ENCODE measurements around the gene ZNF837.
"Not testable (repeated sequence)": the region's sequence is repeated elsewhere in the genome, so short reads cannot be mapped to it uniquely, and the experiment has no call there.

Gene ZNF837

DNA sequence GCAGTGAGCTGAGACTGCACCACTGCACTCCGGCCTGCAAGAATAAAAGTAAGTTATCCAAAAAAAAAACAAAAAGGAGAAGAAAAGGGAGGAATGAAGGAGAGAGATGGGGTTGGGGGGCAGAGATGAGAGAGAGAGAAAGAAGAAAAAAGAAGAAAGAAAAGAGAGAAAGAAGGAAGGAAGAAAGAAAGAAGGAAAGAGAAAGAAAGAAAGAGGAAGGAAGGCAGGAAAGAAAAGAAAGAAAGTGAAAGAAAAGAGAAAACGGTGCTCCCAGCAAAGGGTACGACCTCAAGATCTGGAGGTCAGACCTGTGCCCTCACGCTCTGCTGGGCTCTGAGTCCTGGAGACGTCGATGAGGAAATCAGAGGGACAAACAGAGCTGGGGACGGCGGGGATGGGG is 31.2 kb downstream of the ZNF837 start:
- DNase-seq: no peak

DNA sequence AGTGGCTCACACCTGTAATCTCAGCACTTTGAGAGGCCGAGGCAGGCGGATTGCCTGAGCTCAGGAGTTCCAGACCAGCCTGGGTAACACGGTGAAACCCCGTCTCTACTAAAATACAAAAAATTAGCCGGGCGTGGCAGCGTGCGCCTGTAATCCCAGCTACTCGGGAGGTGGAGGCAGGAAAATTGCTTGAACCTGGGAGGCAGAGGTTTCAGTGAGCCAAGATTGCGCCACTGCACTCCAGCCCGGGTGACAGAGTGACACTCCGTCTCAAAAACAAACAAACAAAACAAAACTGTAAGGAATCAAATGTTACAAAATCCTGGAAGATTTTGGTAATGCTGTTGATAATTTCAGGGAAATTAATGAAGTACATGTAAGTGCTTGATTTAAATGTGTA is 32.8 kb downstream of the ZNF837 start:
- not testable (repeated sequence) for DNase-seq

DNA sequence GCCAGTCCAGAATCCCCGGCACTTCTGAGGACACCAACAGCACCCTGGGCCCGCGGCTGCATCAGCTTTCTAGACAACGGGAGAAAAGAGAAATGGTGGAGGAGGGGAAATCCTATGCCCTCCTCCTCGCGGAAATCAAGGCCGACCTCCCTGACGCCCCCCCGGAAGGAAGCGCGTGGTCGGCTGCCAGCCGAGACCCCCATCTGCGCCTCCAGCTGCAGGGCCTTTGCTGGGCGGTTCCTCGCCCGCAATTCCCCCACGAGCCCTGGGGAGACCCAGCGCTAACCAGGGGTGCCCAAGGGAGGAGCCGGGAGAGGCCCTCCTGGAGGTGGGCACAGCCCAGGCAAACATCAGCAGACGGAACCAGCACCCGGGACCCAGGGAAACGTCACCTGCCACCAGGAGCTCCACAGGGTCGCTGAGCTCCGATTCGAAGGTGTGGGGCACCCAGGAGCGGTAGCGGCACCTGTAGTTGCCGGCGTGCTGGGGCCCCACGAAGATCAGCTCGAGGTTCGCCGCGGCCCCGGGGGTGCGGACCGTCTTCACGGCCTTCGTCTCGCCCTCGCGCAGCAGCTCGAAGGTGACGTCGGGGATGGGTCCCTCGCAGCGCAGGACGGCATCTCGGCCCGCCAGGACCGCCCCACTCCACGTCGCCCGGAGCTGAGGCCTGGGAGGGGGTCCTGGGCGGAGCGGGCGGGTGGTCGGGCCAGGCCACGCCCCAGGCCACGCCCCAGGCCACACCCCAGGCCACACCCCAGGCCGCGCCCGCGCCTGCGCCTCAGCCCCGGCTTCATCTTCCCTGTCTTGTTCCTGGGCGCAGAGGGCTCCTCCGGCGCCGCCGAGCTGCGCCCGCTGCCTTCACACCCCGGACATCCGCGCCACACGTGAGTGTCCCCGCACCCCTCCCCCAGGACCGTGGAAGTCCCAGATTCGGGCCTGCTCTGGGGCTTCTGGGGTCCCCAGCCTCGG is 33.6 kb downstream of the ZNF837 start:
- peak; percentile 59 for DNase-seq

DNA sequence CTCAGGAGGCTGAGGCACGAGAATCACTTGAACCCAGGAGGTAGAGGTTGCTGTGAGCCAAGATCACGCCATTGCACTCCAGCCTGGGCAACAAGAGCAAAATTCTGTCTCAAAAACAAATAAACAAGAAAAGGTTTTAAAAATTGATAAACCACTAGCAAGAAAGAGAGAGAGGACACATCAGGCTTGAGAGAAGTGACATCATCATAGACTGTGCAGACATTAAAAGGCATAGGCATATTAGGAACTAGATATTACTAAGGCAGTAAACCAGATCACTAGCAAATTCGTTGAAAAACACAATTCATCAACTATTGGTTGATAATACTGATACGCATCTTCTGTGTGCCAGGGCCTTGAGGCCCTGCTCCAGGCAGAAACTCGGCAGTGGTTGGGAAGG is 35.3 kb downstream of the ZNF837 start:
- DNase-seq: no peak

DNA sequence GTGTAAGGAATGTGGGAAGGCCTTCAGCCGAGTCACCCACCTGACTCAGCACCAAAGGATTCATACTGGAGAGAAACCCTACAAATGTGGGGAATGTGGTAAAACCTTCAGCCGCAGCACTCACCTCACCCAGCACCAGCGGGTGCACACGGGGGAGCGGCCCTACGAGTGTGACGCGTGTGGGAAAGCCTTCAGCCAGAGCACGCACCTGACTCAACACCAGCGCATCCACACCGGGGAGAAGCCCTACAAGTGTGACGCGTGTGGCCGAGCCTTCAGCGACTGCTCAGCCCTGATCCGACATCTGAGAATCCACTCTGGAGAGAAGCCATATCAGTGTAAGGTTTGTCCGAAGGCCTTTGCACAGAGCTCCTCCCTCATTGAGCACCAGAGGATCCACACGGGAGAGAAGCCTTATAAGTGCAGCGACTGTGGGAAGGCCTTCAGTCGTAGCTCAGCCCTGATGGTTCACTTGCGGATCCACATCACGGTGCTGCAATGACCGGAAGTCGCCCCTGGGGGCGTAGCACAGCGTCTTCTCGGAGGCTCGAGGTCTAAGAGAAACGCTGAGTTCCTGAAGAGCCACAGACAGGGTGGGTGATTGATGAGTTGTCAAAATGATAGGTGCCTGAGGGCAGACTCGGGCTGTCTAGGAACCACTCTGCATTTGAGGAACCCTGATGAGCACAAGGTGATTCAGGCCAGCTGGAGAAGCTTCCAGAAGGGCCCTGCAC is 41.8 kb downstream of the ZNF837 start:
- no peak for DNase-seq

GRCh38 chr19:58338336-58338735 is 42.5 kb downstream of the ZNF837 start:
- no peak for DNase-seq

GRCh38 chr19:58336820-58337219 is 44.0 kb downstream of the ZNF837 start:
- no peak for DNase-seq

DNA sequence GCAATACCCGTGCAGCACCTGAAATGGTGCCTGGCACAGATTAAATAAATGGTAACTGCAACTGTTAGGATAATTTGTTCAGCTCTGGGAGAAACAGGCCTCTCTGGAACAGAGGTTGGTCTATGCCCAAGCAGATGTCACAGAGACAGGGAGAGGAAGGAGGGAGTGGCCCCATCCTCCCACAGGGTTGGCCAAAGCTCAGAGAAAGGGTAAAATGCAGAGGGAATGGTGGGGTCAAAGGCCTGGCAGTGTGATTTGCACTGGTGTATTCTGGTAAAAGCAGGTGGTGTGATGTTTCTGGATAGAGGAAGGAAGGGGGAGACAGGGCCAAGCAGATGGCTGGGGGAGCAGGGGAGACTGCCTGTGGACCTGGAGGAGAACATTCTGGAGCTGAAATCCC is 44.6 kb downstream of the ZNF837 start:
- no peak for DNase-seq

- no peak for DNase-seq
These were observed 45.2 kb downstream of the ZNF837 start for GRCh38 chr19:58335630-58336029.

GRCh38 chr19:58334691-58335249 is 46.1 kb downstream of the ZNF837 start:
- no peak for DNase-seq

GRCh38 chr19:58332697-58333096 is 48.1 kb downstream of the ZNF837 start:
- DNase-seq: no peak

DNA sequence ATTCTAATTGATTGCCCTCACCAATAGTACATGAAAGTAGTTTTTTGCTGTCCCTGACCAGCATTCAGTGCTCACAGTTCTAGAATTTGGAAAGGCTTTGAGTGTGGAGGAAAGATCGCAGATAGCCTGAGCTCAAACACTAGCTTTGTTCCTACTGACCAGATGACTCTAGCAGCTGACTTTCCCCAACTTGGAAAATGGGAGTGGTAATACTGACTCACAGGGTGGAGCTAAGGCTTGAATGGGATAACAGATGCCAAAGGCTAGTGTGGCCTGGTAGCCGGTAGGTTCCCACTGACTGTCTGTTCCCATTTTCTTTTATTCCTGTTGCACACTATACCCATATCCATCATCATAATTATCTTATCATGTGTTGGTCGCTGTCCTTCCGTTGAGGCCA is 50.4 kb downstream of the ZNF837 start:
- no peak for DNase-seq

GRCh38 chr19:58328999-58329398 is 51.8 kb downstream of the ZNF837 start:
- peak; percentile 23 for DNase-seq

DNA sequence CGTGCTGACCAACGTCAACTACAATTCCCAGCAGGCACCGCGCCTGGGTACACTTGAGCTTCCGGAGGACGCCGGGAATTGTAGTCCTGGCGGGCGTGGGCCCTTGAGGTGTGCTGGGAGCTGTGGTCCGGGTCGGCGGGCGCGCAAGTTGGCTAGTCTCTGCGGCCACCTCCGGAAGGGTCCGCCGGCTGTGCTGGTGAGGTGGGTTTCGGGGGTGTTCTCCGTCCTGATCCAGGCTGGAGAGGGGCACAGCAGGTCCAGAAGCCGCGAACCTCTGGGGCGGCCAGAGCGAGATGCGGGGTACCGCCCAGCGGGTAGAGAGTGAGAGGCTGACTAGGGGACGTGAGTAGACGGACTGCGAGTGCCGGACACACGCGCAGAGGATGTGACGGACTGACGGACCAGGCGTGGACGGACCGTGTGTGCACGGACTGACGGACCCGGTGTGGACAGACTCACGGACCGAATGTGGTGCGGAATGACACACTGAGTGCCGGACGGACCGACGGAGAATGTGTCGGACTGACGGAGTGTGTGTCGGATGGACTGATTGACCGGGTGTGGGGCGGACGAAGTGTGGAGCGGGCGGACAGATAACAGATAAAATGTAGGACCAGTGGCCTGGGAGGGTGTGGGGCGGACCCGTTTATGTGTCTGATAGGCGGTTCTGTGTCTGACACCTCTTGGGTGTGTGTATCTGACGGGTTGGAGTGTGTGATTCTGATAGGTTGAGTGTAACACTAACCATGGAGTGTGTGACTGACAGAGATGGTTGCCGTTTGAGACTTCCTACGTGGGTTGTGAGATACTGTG is 53.7 kb downstream of the ZNF837 start, which contains the start of gene ZSCAN22:
Gene ZSCAN22, plus strand, starts transcription at position 81 of the 813 bp plus-strand sequence. CDS start 7,809 bp downstream, outside the sequence.
- DNase-seq: peak; percentile 85

- no peak for DNase-seq
These were observed 54.3 kb downstream of the ZNF837 start for GRCh38 chr19:58326501-58326913.

DNA sequence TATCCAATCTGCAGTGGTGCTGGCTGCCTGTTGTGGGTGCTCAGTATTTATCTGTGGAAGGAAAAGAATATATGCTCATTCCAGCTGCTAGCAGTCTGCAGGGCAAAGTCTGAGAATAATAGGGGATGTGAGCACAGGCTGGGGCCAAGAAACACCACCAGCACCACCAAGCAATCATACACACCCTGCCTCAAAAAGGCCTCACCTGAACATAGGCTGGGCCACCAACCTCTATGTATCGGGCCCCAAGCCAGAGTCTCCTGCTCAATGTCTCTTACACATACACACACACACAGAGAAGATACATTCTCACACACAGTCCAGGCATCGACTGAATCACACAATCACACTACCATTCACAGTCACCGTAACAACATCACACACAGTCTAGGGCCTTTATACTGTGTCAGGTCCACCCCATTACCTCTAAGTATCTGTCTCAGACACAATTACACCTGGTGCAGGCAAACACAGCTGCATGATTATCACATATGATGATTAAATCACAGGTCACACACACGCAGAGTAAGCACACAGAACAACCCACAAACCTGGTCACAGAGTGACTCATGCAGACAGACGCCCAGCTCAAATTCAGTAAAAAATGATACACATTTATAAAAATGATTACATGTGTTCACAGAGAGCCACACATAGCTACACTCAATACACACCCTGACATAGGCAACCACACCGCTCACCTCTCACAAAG is 55.4 kb downstream of the ZNF837 start:
- DNase-seq: no peak

GRCh38 chr19:58319241-58319640 is 61.6 kb downstream of the ZNF837 start:
- no peak for DNase-seq

- DNase-seq: no peak
These were observed 62.5 kb downstream of the ZNF837 start for GRCh38 chr19:58318297-58318696.

Data from activated gamma-delta T cell treated with Interleukin-2 at 50 U/mL for 16 hours (primary cell).